ENCODE data around the gene SLC3A2.

DNA sequence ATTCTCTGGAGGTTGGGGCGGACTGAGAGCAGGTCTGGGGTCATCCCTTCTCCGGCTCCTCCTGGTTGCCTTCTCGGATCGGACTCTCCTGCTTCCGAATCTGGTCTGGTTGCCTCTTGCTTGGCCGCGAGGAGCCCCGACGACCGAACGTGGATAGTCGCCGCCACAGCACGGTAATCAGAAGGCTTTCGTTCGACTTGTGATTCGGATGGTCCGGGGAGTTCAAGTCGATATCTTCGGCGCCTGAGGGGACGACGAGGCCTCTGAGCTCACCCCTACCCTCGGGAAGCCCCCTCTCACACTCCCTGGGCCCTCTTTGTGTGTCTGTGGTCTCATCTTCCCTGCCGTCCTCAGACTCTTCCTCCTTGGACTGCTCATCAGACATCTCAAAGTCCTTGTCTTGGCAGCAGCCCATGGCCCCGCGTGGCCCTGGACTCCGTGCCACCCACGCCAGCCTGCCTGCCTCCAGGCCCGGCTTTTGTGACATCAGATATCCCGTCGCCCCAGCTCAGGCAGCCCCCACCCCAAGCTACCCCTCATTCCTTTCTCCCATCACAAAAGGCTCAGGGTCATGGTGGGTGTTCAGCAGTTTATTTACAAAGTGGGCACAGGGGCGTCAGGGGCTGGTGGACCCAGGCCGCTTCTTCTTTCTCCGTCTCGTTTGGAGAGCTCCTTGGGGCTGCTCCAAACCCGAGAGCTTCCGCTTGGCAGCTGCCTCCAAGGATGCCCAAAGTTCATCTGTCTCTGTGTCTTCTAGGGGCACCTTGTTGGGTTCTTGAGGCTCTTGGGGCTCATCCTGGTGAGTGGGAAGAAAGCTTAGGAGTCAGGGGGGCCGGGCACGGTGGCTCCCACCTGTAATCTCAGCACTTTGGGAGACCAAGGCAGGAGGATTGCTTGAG is 48.1 kb upstream of the SLC3A2 start, which contains the start of gene TEX54:
- TF ChIP-seq CTCF (IDR thresholded peaks at IDR 0.05; ENCODE audit: low read depth, low read length) (no peak), POLR2A (IDR thresholded peaks at IDR 0.05; ENCODE audit: extremely low read depth, insufficient read length) (no peak)
- TF ChIP-seq, protein P1, sequence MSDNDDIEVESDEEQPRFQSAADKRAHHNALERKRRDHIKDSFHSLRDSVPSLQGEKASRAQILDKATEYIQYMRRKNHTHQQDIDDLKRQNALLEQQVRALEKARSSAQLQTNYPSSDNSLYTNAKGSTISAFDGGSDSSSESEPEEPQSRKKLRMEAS (IDR thresholded peaks at IDR 0.05; ENCODE audit: low read depth, low read length) = 0 out of 2 replicates have a peak, but pooled peaks have one; percentile 2

All from NB4 (cell line).